MM.1S (cell line): ENCODE data around the gene CMTM3.
"Not testable (repeated sequence)": the region's sequence is repeated elsewhere in the genome, so short reads cannot be mapped to it uniquely, and the experiment has no call there.

Experiments
- DNase-seq: peaks from one replicate; pipeline ENCODE4 v3.0.0-alpha.2; 2015
- H2AFZ ChIP-seq: fragments of 300-600 bp; sonication (generic); 2 replicates; pipeline ENCODE4 v1.6.0; 2016; ENCODE audit warnings: antibody characterized with exemption, low read length
- H3F3A ChIP-seq: fragments of 300-600 bp; sonication (generic); 2 replicates; pipeline ENCODE4 v1.6.1; 2016; ENCODE audit warnings: mild to moderate bottlenecking, antibody characterized with exemption, low read length, moderate library complexity, mixed read lengths; ENCODE audit not compliant: insufficient read depth
- H3K27ac ChIP-seq: fragments of 300-600 bp; sonication (generic); 2 replicates; pipeline ENCODE4 v1.5.1; 2016; ENCODE audit warnings: mild to moderate bottlenecking, low read length
- H3K27me3 ChIP-seq: fragments of 300-600 bp; sonication (generic); replicated peaks from 2 replicates; pipeline ENCODE4 v1.6.0; 2016; ENCODE audit warnings: low read length; ENCODE audit not compliant: insufficient read depth
- H3K36me3 ChIP-seq: fragments of 300-600 bp; sonication (generic); replicated peaks from 2 replicates; pipeline ENCODE4 v1.6.1; 2016; ENCODE audit warnings: mild to moderate bottlenecking, low read length, mixed read lengths; ENCODE audit not compliant: insufficient read depth
- H3K4me1 ChIP-seq: fragments of 300-600 bp; sonication (generic); 2 replicates; pipeline ENCODE4 v1.6.1; 2016; ENCODE audit warnings: low read length, mixed read lengths
- H3K4me2 ChIP-seq: fragments of 300-600 bp; sonication (generic); 2 replicates; pipeline ENCODE4 v1.6.0; 2016; ENCODE audit warnings: low read depth, low read length
- H3K4me3 ChIP-seq: fragments of 300-600 bp; sonication (generic); 2 replicates; pipeline ENCODE4 v1.5.1; 2016; ENCODE audit warnings: low read length, mixed read lengths
- H3K79me2 ChIP-seq: fragments of 300-600 bp; sonication (generic); 2 replicates; pipeline ENCODE4 v1.6.1; 2016; ENCODE audit warnings: mixed run types, low read length, mixed read lengths
- H3K9ac ChIP-seq: fragments of 300-600 bp; sonication (generic); 2 replicates; pipeline ENCODE4 v1.6.1; 2016; ENCODE audit warnings: low read length, mixed read lengths
- H3K9me2 ChIP-seq: fragments of 300-600 bp; sonication (generic); replicated peaks from 2 replicates; pipeline ENCODE4 v1.6.1; 2016; ENCODE audit warnings: mild to moderate bottlenecking, low read length, mixed read lengths; ENCODE audit not compliant: insufficient read depth
- H3K9me3 ChIP-seq: fragments of 300-600 bp; sonication (generic); replicated peaks from 2 replicates; pipeline ENCODE4 v1.6.1; 2016; ENCODE audit warnings: mild to moderate bottlenecking, low read length, mixed read lengths; ENCODE audit not compliant: insufficient read depth
- H4K20me1 ChIP-seq: fragments of 300-600 bp; sonication (generic); 2 replicates; pipeline ENCODE4 v1.6.1; 2016; ENCODE audit warnings: mild to moderate bottlenecking, low read length, moderate library complexity, mixed read lengths; ENCODE audit not compliant: insufficient read depth
- CTCF ChIP-seq: fragments of 300-600 bp; sonication (generic); IDR thresholded peaks from 2 replicates; pipeline ENCODE4 v1.5.1; 2016; ENCODE audit warnings: antibody characterized with exemption, low read length, mixed read lengths
- EZH2 ChIP-seq: fragments of 300-600 bp; sonication (generic); optimal IDR thresholded peaks from 2 replicates; pipeline ENCODE3; 2017; ENCODE audit warnings: low read depth, mild to moderate bottlenecking, antibody characterized with exemption, low read length, mixed read lengths
- EZH2phosphoT487 ChIP-seq: fragments of 300-600 bp; sonication (generic); IDR thresholded peaks from 2 replicates; pipeline ENCODE4 v1.6.1; 2018; ENCODE audit warnings: antibody characterized with exemption, low read length

CMTM3 gene

GRCh38 chr16:66660422-66661209, 56.1 kb downstream of the CMTM3 start:
- Histone ChIP-seq H3K79me2 (peaks cover 13% of the 10 kb centered on the region), H3K9me3 (no peaks in the 10 kb centered on the region), H3K27me3 (no peaks in the 10 kb centered on the region), H3F3A (no peaks in the 10 kb centered on the region), H3K27ac (no peak overlapping the region), H3K9me2 (no peaks in the 10 kb centered on the region), H3K4me1 (no peaks in the 10 kb centered on the region), H4K20me1 (no peaks in the 10 kb centered on the region), H2AFZ (no peak overlapping the region), H3K9ac (no peak overlapping the region), H3K4me3 (no peak overlapping the region), H3K4me2 (no peak overlapping the region), H3K36me3 (no peaks in the 10 kb centered on the region)
- DNase-seq = no peak
- TF ChIP-seq CTCF (no peak), EZH2phosphoT487 (no peak), EZH2 (no peak)

GRCh38 chr16:66661210-66661560, 56.7 kb downstream of the CMTM3 start:
- H3K27ac ChIP-seq = no peak overlapping the region
- H3K4me1 ChIP-seq = no peaks in the 10 kb centered on the region
- no peak overlapping the region for H3K9ac ChIP-seq
- TF ChIP-seq EZH2phosphoT487 (no peak), CTCF (no peak), EZH2 (no peak)
- peaks cover 13% of the 10 kb centered on the region for H3K79me2 ChIP-seq
- no peaks in the 10 kb centered on the region for H3K27me3 ChIP-seq
- H3K4me3 ChIP-seq = no peak overlapping the region
- no peak for DNase-seq
- H3K9me3 ChIP-seq = no peaks in the 10 kb centered on the region
- H3K4me2 ChIP-seq = no peak overlapping the region
- no peaks in the 10 kb centered on the region for H3F3A ChIP-seq
- H2AFZ ChIP-seq = no peak overlapping the region
- H4K20me1 ChIP-seq = no peaks in the 10 kb centered on the region
- H3K9me2 ChIP-seq = no peaks in the 10 kb centered on the region
- no peaks in the 10 kb centered on the region for H3K36me3 ChIP-seq

GRCh38 chr16:66661671-66662346, 57.3 kb downstream of the CMTM3 start:
- not testable (repeated sequence) for H2AFZ ChIP-seq, H3K9me2 ChIP-seq, H3F3A ChIP-seq, H3K4me2 ChIP-seq, H4K20me1 ChIP-seq, H3K27me3 ChIP-seq, H3K9me3 ChIP-seq, DNase-seq, H3K36me3 ChIP-seq, H3K79me2 ChIP-seq, H3K27ac ChIP-seq, H3K9ac ChIP-seq, H3K4me1 ChIP-seq, H3K4me3 ChIP-seq
